ENCODE results near the gene FBXO17.

FBXO17 gene

DNA sequence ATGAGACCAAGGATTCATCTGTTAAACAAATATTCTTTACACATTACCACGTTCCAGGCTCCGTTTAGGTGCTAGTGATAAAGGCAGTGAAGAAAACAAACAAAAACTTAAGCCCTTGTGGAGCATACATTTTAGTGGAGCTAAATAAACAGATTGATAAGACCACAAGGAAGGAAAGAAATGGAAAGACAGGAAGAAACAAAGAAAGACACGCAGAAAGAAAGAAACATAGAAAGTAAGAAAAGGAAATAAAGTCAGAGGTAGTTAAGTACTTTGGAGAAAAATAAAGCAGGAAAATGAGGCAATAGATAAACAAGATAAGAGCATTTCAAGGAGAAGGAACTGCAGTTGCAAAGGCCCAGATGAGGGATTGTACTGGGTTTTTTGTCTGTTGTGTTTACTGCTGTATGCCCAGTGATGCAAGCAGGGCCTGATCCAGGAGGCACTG is 74.8 kb downstream of the FBXO17 start:
- peaks cover 40% of the 10 kb centered on the region for H3K4me1 Mint-ChIP-seq
- no peak for ATAC-seq
- no peaks in the 10 kb centered on the region for H3K9me3 Mint-ChIP-seq
- no peaks in the 10 kb centered on the region for H3K27me3 Mint-ChIP-seq
- peak overlapping the region in 1 of 2 donors; percentile 0 for H3K27ac Mint-ChIP-seq
- peak overlapping the region; percentile 92 to 99 for H3K4me3 Mint-ChIP-seq
- DNase-seq = no peak

DNA sequence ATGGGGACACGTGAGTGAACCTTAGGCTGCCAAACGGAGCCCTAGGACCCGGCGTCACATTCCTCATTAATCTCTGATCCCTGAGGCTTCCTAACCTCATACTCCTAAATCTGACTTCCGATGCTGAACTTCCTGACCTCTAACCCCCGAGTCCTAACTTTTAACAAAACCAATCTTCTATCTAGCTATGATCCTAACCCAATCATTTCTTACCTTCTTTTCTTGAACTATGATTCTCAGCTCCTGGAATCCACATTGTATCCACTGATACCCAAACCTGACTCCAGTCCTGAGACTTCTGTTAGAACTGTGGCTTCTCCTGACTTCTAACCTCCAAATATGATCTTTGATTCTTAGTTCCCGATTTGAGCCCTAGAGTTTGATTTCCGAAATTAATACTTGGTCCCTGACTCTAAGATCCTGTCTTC is 75.3 kb downstream of the FBXO17 start:
- no peak for ATAC-seq
- no peak for DNase-seq
- peak overlapping the region; percentile 60 to 95 for H3K27ac Mint-ChIP-seq
- H3K4me3 Mint-ChIP-seq = peak overlapping the region; percentile 92 to 99
- no peaks in the 10 kb centered on the region for H3K27me3 Mint-ChIP-seq
- peaks cover 46% of the 10 kb centered on the region for H3K4me1 Mint-ChIP-seq
- H3K9me3 Mint-ChIP-seq = no peaks in the 10 kb centered on the region

DNA sequence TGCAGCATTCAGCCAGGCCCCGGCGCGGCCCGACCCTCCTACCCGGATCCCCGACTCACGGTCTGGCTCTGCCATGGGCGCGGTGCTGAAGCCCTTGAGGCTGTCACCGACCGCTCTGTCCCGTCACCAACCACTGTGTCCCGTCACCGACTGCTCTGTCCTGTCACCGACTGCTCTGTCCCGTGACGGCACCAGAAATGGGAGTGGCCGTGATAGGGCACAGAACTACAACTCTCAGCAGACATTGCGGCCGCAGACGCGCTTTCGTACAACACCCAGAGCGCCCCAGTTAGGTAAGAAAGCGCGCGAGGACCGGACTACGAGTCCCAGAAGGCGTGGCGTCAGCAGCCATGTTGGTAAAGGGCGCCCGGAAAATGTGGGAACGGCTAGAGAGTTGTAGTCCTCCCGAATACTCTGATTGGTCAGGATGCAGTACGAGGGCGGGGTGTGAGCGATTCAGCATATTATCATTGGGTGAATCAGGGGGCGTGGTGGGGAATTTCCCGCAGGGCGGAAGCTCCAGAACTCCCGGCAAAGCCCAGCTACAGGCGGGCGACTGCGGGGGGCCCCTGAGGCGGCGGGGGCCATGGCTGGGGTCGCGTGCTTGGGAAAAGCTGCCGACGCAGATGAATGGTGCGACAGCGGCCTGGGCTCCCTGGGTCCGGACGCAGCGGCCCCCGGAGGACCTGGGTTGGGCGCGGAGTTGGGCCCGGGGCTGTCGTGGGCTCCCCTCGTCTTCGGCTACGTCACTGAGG is 75.9 kb downstream of the FBXO17 start, which contains the start of the genes NFKBIB and SIRT2:
Gene NFKBIB, plus strand, starts transcription at position 523 of the 755 bp plus-strand sequence. Its CDS starts 64 bp downstream, at position 587.
Gene SIRT2, minus strand, starts transcription at position 172 of the 755 bp plus-strand sequence. Its CDS starts 97 bp downstream, at position 75.
- DNase-seq = peak; percentile 99 to 100
- peak; percentile 95 for ATAC-seq
- no peaks in the 10 kb centered on the region for H3K27me3 Mint-ChIP-seq
- H3K4me1 Mint-ChIP-seq = peaks cover 50% of the 10 kb centered on the region
- H3K9me3 Mint-ChIP-seq = no peaks in the 10 kb centered on the region
- H3K4me3 Mint-ChIP-seq = peak within 1 kb of the TSS; percentile 92 to 99
- peak within 1 kb of the TSS; percentile 96 to 98 for H3K27ac Mint-ChIP-seq

DNA sequence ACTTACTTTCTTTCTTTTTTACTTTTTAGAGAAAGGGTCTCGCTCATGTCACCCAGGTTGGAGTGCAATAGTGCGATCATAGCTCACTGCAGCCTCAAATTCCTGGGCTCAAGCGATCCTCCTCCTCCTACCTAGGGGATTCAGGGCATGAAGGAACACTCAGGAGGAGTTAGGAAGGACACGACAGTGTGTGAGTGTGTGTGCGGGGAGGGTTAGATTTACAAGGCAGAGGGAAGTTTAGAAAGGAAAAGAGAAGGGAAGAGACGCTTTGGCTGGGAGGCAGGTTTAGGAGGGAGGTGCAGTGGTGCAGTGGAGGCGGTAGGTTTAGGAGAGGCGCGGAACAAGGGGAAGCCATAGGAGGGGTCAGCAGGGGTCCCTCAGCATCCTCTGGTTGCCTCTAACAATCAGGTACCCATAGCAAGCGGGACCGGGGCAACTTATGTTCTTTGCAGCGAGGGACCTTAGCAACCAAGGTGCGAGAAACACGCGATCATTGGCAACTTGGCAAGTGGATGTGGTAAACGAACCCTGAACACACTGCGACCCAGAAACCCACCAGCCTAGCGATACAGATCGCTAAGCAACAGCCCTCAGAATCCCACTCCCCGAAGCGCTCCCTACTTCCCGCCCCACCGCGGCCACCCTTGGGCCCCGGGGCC is 76.6 kb downstream of the FBXO17 start:
- ATAC-seq = peak; percentile 2
- DNase-seq = no peak
- peak overlapping the region; percentile 92 to 99 for H3K4me3 Mint-ChIP-seq
- no peaks in the 10 kb centered on the region for H3K9me3 Mint-ChIP-seq
- H3K27ac Mint-ChIP-seq = peak overlapping the region; percentile 96 to 98
- peaks cover 47% of the 10 kb centered on the region for H3K4me1 Mint-ChIP-seq
- H3K27me3 Mint-ChIP-seq = no peaks in the 10 kb centered on the region

DNA sequence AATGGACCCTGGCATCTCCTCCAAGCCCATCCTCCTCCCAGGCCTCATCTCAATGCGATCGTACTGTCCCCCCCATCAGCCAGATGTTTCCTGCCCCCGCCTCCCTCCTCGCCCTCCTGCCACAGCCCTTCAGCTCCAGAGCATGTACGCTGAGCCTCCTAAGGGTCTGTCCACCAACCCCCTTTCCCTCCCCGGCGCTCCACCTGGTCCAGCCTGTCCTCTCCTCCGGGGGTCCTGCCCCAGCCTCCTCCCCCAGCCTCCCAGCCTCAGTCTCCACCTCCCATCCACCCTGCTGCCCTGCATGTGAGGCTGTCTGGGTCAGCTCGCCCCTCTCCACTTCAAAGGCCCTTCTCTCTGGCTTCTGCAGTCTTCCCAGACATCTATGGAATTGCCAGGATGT is 80.6 kb downstream of the FBXO17 start:
- H3K9me3 Mint-ChIP-seq = no peaks in the 10 kb centered on the region
- no peak overlapping the region for H3K4me3 Mint-ChIP-seq
- ATAC-seq = no peak
- no peak for DNase-seq
- no peak overlapping the region for H3K27ac Mint-ChIP-seq
- no peaks in the 10 kb centered on the region for H3K27me3 Mint-ChIP-seq
- peaks cover 35% of the 10 kb centered on the region for H3K4me1 Mint-ChIP-seq

DNA sequence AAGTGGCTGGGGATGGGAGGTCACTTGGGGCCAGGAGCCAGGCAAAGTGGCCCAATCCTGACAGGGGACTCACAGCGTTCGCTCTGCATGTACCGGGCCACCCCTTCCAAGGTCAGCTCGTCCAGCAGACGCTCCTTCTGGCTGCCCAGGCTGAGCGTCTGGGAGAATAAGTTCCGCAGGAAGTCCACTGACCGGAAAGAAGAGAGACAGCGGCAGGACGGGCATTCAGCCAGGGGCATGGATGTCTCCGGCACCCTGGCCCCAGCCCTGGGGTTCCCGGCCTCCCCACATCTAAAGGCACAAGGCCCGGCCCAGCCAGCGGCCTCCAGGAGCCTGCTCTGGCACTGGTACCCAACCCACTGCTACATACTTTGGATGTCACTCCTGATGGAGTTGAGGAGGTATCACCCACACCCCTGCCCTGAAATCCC is 82.2 kb downstream of the FBXO17 start:
- Mint-ChIP-seq H3K9me3 (no peaks in the 10 kb centered on the region), H3K4me3 (no peak overlapping the region), H3K27ac (no peak overlapping the region), H3K27me3 (no peaks in the 10 kb centered on the region), H3K4me1 (peaks cover 26% of the 10 kb centered on the region)
- DNase-seq (no peak), ATAC-seq (no peak)

DNA sequence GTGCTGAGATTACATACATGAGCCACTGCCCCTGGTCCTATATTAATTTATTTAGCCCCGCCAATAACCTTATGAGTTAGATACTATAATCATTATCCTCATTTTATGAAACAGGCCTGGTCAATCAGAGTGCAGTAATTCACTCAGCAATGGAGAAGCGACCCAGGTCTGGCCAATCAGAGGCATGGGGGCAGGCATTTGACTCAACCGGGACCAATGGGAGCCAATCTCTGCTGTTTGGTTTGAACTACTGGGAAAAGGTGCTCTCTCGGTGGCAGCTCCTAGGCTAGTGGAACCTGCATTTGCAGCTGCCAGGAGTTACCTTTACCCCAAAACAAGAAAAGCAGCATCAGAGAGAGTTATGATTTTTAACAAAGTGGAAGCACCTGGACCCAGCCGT is 82.7 kb downstream of the FBXO17 start:
- Mint-ChIP-seq H3K9me3 (no peaks in the 10 kb centered on the region), H3K4me3 (peak overlapping the region in 1 of 2 donors; percentile 43), H3K27me3 (no peaks in the 10 kb centered on the region), H3K4me1 (peaks cover 21% of the 10 kb centered on the region), H3K27ac (no peak overlapping the region)
- ATAC-seq (no peak), DNase-seq (no peak)

DNA sequence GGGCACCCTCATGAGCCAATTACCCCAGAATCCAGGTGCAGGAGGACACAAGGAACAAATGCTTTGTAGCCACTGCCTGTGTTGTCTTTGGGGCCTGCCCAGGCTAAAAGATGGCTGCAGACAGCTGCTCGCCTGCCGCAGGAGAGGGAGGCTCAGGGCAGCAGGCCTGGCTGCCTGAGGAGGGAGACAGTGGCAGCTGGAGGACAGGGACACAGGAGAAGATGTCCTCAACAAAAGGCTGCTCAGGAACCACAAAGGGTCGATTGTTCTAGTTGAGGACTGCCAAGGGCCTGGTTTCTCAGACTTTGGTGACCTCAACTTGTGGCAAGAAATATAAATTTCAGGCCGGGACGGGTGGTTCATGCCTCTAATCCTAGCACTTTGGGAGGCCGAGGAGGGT is 83.8 kb downstream of the FBXO17 start:
- Mint-ChIP-seq H3K9me3 (no peaks in the 10 kb centered on the region), H3K4me1 (peaks cover 21% of the 10 kb centered on the region), H3K4me3 (no peak overlapping the region), H3K27ac (no peak overlapping the region), H3K27me3 (no peaks in the 10 kb centered on the region)
- ATAC-seq = no peak
- DNase-seq = no peak

Measured in stimulated activated naive CD8-positive, alpha-beta T cell treated with anti-CD3 and anti-CD28 coated beads, Interleukin-15, amount 100 ng/mL, for 72 hours (primary cell).